Adrenal gland (tissue), 5 donors: ENCODE data around the gene ELL.

Source experiments
- POLR2A ChIP-seq, 2 donors: fragments of 450-650 bp; IDR thresholded peaks; one replicate each; pipeline ENCODE4 v1.6.1; 2017; ENCODE audit warnings: antibody characterized with exemption in 2 of 2, mild to moderate bottlenecking in 2 of 2, moderate library complexity in 1 of 2
- TF ChIP-seq, protein P1 (sequence below), 6 experiments: fragments of 450-650 bp in 4 of 6; fragments of 200-600 bp in 2 of 6; sonication (generic) in 1 of 6; IDR thresholded peaks; 1 replicate in 5 of 6; 2 replicates in 1 of 6; pipeline versions ENCODE4 v1.5.1 to v1.8.0; 2016 to 2021; ENCODE audit warnings: antibody characterized with exemption in 6 of 6, mild to moderate bottlenecking in 2 of 6, moderate library complexity in 1 of 6
- donor health status: DM: no; HTN: no; CAD: no.

GRCh38 chr19:18500799-18501198, 21.1 kb downstream of the ELL start:
- TF ChIP-seq, protein P1, sequence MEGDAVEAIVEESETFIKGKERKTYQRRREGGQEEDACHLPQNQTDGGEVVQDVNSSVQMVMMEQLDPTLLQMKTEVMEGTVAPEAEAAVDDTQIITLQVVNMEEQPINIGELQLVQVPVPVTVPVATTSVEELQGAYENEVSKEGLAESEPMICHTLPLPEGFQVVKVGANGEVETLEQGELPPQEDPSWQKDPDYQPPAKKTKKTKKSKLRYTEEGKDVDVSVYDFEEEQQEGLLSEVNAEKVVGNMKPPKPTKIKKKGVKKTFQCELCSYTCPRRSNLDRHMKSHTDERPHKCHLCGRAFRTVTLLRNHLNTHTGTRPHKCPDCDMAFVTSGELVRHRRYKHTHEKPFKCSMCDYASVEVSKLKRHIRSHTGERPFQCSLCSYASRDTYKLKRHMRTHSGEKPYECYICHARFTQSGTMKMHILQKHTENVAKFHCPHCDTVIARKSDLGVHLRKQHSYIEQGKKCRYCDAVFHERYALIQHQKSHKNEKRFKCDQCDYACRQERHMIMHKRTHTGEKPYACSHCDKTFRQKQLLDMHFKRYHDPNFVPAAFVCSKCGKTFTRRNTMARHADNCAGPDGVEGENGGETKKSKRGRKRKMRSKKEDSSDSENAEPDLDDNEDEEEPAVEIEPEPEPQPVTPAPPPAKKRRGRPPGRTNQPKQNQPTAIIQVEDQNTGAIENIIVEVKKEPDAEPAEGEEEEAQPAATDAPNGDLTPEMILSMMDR (IDR thresholded peaks at IDR 0.05): no peak
- no peak for TF ChIP-seq POLR2A (IDR thresholded peaks at IDR 0.05)
